H1 (cell line): ENCODE measurements around the gene DNAH1. TPM values are rescaled to one million over a fixed set of nuclear protein-coding genes. Genes with fewer than 3 reads are reported as not detected.

Experiments
- CTCF ChIA-PET: fragments of 300-600 bp; sonication (Branson Sonifier 250); formaldehyde crosslinking; loops from one replicate; lab custom pipeline; 2021; ENCODE audit not compliant: partially characterized antibody; lab: Charles Lee
- POLR2A ChIA-PET: fragments of 300-600 bp; sonication (Branson Sonifier 250); formaldehyde crosslinking; loops from one replicate; lab custom pipeline; 2021; ENCODE audit warnings: inconsistent platforms; ENCODE audit not compliant: partially characterized antibody; lab: Charles Lee
- DNase-seq, 2 experiments: peaks; one replicate each; pipeline versions ENCODE4 v3.0.0 to v3.0.0-alpha.2; 2010 to 2022; ENCODE audit warnings: low spot score in 2 of 2, low read depth in 1 of 2, mixed read lengths in 1 of 2
- FAIRE-seq: peaks from 2 replicates; lab custom pipeline; 2011; peaks lifted over from hg19 to GRCh38; lab: Jason Lieb, UNC
- H2AFZ ChIP-seq: 2 replicates; pipeline ENCODE4 v1.8.1; 2012; ENCODE audit warnings: low read length, inconsistent platforms
- H2AK5ac ChIP-seq: 2 replicates; pipeline ENCODE4 v1.6.1; 2013; ENCODE audit warnings: low read depth, low read length
- H2BK120ac ChIP-seq: replicated peaks from 2 replicates; pipeline ENCODE3; 2013; ENCODE audit warnings: low read depth, low read length, inconsistent platforms
- H2BK12ac ChIP-seq: 2 replicates; pipeline ENCODE4 v1.6.1; 2013; ENCODE audit warnings: low read depth, low read length
- H2BK15ac ChIP-seq: 2 replicates; pipeline ENCODE4 v1.6.1; 2013; ENCODE audit warnings: low read length
- H2BK20ac ChIP-seq: 2 replicates; pipeline ENCODE4 v1.6.1; 2013; ENCODE audit warnings: low read length
- H2BK5ac ChIP-seq: 2 replicates; pipeline ENCODE4 v1.6.1; 2013; ENCODE audit warnings: low read depth, low read length
- H3K14ac ChIP-seq: 2 replicates; pipeline ENCODE4 v1.6.1; 2013; ENCODE audit warnings: inconsistent platforms; ENCODE audit not compliant: insufficient read length
- H3K18ac ChIP-seq: 2 replicates; pipeline ENCODE4 v1.6.1; 2013; ENCODE audit warnings: low read length; ENCODE audit errors: extremely low read depth
- H3K23ac ChIP-seq: 2 replicates; pipeline ENCODE4 v1.6.1; 2013; ENCODE audit warnings: inconsistent platforms; ENCODE audit not compliant: insufficient read length
- H3K23me2 ChIP-seq: 2 replicates; pipeline ENCODE4 v1.6.1; 2013; ENCODE audit warnings: low read depth, low read length
- H3K27ac ChIP-seq: 2 replicates; pipeline ENCODE4 v1.6.1; 2011; ENCODE audit warnings: low read depth, low read length, inconsistent platforms
- H3K27me3 ChIP-seq, 4 experiments: replicated peaks in 1 of 4; 1 replicate in 1 of 4; 2 replicates in 3 of 4; pipeline versions ENCODE4 v1.6.1 to v1.8.1; 2011 to 2013; ENCODE audit warnings: low read length in 3 of 4, mild to moderate bottlenecking in 3 of 4, inconsistent platforms in 2 of 4, mixed read lengths in 2 of 4, moderate library complexity in 1 of 4; ENCODE audit not compliant: control insufficient read depth in 3 of 4, insufficient read depth in 3 of 4; ENCODE audit errors: extremely low read depth in 1 of 4
- H3K36me3 ChIP-seq, 4 experiments: 2 replicates each; pipeline versions ENCODE4 v1.6.1 to v1.8.1; 2011 to 2013; ENCODE audit warnings: mild to moderate bottlenecking in 4 of 4, low read length in 3 of 4, moderate library complexity in 2 of 4, control low read depth in 1 of 4, inconsistent platforms in 1 of 4; ENCODE audit not compliant: insufficient read depth in 4 of 4, control insufficient read depth in 2 of 4
- H3K4ac ChIP-seq: replicated peaks from 2 replicates; pipeline ENCODE3; 2013; ENCODE audit warnings: low read length, low read depth, mixed read lengths, inconsistent platforms; ENCODE audit not compliant: insufficient read length
- H3K4me1 ChIP-seq, 4 experiments: replicated peaks in 1 of 4; 1 replicate in 1 of 4; 2 replicates in 3 of 4; pipeline versions ENCODE4 v1.6.1 to v1.8.1; 2011 to 2013; ENCODE audit warnings: low read length in 3 of 4, inconsistent platforms in 2 of 4, mixed read lengths in 1 of 4; ENCODE audit not compliant: insufficient read depth in 4 of 4, control insufficient read depth in 3 of 4
- H3K4me2 ChIP-seq, 2 experiments: 2 replicates each; pipeline versions ENCODE4 v1.6.1 to v1.8.1; 2011 to 2013; ENCODE audit warnings: low read depth in 2 of 2, low read length in 2 of 2, control low read depth in 1 of 2, inconsistent platforms in 1 of 2, mild to moderate bottlenecking in 1 of 2; ENCODE audit not compliant: insufficient read depth in 1 of 2
- H3K4me3 ChIP-seq, 4 experiments: fragments of 200-600, 300-600 bp in 1 of 4; sonication (generic), shearing (Covaris generic), sonication (Bioruptor Twin) in 1 of 4; 2 replicates each; pipeline versions ENCODE4 v1.5.1 to v1.8.1; 2011 to 2016; ENCODE audit warnings: low read length in 4 of 4, low read depth in 3 of 4, control low read depth in 2 of 4, inconsistent platforms in 2 of 4, mild to moderate bottlenecking in 2 of 4, mixed read lengths in 1 of 4, moderate library complexity in 1 of 4; ENCODE audit not compliant: insufficient read depth in 2 of 4; ENCODE audit errors: extremely low read depth in 1 of 4
- H3K56ac ChIP-seq: replicated peaks from 2 replicates; pipeline ENCODE3; 2013; ENCODE audit warnings: low read depth, mild to moderate bottlenecking, mixed read lengths, low read length, inconsistent platforms; ENCODE audit not compliant: insufficient read length
- H3K79me1 ChIP-seq: 2 replicates; pipeline ENCODE4 v1.6.1; 2013; ENCODE audit warnings: low read depth, low read length, control low read depth
- H3K79me2 ChIP-seq, 2 experiments: 2 replicates each; pipeline versions ENCODE4 v1.6.1 to v1.8.1; 2012 to 2013; ENCODE audit warnings: low read length in 2 of 2, mild to moderate bottlenecking in 2 of 2, inconsistent platforms in 1 of 2; ENCODE audit not compliant: insufficient read depth in 2 of 2, control insufficient read depth in 1 of 2
- H3K9ac ChIP-seq, 4 experiments: replicated peaks in 1 of 4; 1 replicate in 1 of 4; 2 replicates in 3 of 4; pipeline versions ENCODE4 v1.6.1 to v1.8.1; 2011 to 2013; ENCODE audit warnings: low read depth in 3 of 4, low read length in 3 of 4, control low read depth in 2 of 4, mild to moderate bottlenecking in 2 of 4, moderate library complexity in 2 of 4, inconsistent platforms in 1 of 4; ENCODE audit errors: extremely low read depth in 1 of 4
- H3K9me3 ChIP-seq, 2 experiments: 2 replicates each; pipeline versions ENCODE4 v1.6.1 to v1.8.1; 2012 to 2013; ENCODE audit warnings: mild to moderate bottlenecking in 2 of 2, moderate library complexity in 2 of 2, control low read depth in 1 of 2, inconsistent platforms in 1 of 2, low read depth in 1 of 2, low read length in 1 of 2, mixed read lengths in 1 of 2; ENCODE audit not compliant: insufficient read depth in 2 of 2
- H4K20me1 ChIP-seq, 2 experiments: replicated peaks in 1 of 2; 2 replicates each; pipeline versions ENCODE3 to v1.8.1; 2011 to 2013; ENCODE audit warnings: inconsistent platforms in 2 of 2, low read length in 2 of 2, mild to moderate bottlenecking in 1 of 2; ENCODE audit not compliant: insufficient read depth in 2 of 2, control insufficient read depth in 1 of 2
- H4K5ac ChIP-seq: 2 replicates; pipeline ENCODE4 v1.6.1; 2013; ENCODE audit warnings: low read length, low read depth, mixed read lengths, inconsistent platforms; ENCODE audit not compliant: insufficient read length
- H4K8ac ChIP-seq: 2 replicates; pipeline ENCODE4 v1.8.0; 2013; ENCODE audit warnings: mild to moderate bottlenecking, moderate library complexity, low read length, inconsistent platforms; ENCODE audit not compliant: insufficient read depth; ENCODE audit errors: extremely low read depth
- H4K91ac ChIP-seq: replicated peaks from 2 replicates; pipeline ENCODE3; 2013; ENCODE audit warnings: low read length, mixed read lengths, inconsistent platforms; ENCODE audit not compliant: insufficient read length
- BRCA1 ChIP-seq: IDR thresholded peaks from 2 replicates; pipeline ENCODE4 v1.6.1; 2012; ENCODE audit warnings: low read depth, low read length, improper control_type of control experiment
- CREB1 ChIP-seq: IDR thresholded peaks from 2 replicates; pipeline ENCODE4 v1.6.1; 2012; ENCODE audit warnings: inconsistent platforms
- EGR1 ChIP-seq: IDR thresholded peaks from 2 replicates; pipeline ENCODE4 v1.6.1; 2011; ENCODE audit warnings: low read depth, low read length, borderline replicate concordance
- FOSL1 ChIP-seq: IDR thresholded peaks from 2 replicates; pipeline ENCODE4 v1.6.1; 2011; ENCODE audit warnings: mild to moderate bottlenecking, low read depth, low read length, moderate library complexity; ENCODE audit not compliant: insufficient read depth
- JUND ChIP-seq: IDR thresholded peaks from 2 replicates; pipeline ENCODE4 v1.6.1; 2011; ENCODE audit warnings: mild to moderate bottlenecking, improper control_type of control experiment, low read length
- KDM5A ChIP-seq: fragments of 200-600 bp; IDR thresholded peaks from 2 replicates; pipeline ENCODE4 v1.7.1; 2012; ENCODE audit warnings: mild to moderate bottlenecking, low read length, inconsistent platforms, mixed read lengths
- MAFK ChIP-seq: IDR thresholded peaks from 2 replicates; pipeline ENCODE4 v1.6.1; 2012; ENCODE audit warnings: low read depth, mild to moderate bottlenecking, improper control_type of control experiment, low read length
- NANOG ChIP-seq: IDR thresholded peaks from 2 replicates; pipeline ENCODE4 v1.6.1; 2011; ENCODE audit warnings: low read length, low read depth, mild to moderate bottlenecking, inconsistent platforms; ENCODE audit not compliant: insufficient read depth, poor library complexity, severe bottlenecking
- POLR2A ChIP-seq, 2 experiments: IDR thresholded peaks; 1 replicate in 1 of 2; 2 replicates in 1 of 2; pipeline ENCODE4 v1.6.1; 2011; ENCODE audit warnings: low read depth in 2 of 2, low read length in 2 of 2, mild to moderate bottlenecking in 2 of 2; ENCODE audit errors: control extremely low read depth in 1 of 2
- POLR2AphosphoS5 ChIP-seq: IDR thresholded peaks from 2 replicates; pipeline ENCODE4 v1.6.1; 2011; ENCODE audit warnings: low read depth, low read length
- POU5F1 ChIP-seq: IDR thresholded peaks from 2 replicates; pipeline ENCODE4 v1.6.1; 2011; ENCODE audit warnings: low read depth, mild to moderate bottlenecking, low read length, moderate library complexity
- RBBP5 ChIP-seq: IDR thresholded peaks from 2 replicates; pipeline ENCODE4 v1.7.1; 2012; ENCODE audit warnings: low read depth, mild to moderate bottlenecking, inconsistent platforms, low read length, moderate library complexity, borderline replicate concordance
- SP2 ChIP-seq: IDR thresholded peaks from 2 replicates; pipeline ENCODE4 v1.6.1; 2012; ENCODE audit warnings: mild to moderate bottlenecking, low read length, inconsistent platforms
- TAF7 ChIP-seq: optimal IDR thresholded peaks from 2 replicates; pipeline ENCODE3; 2011; ENCODE audit warnings: low read depth, mild to moderate bottlenecking, inconsistent platforms, low read length, moderate library complexity, borderline replicate concordance
- TCF12 ChIP-seq: IDR thresholded peaks from 2 replicates; pipeline ENCODE4 v1.6.1; 2011; ENCODE audit warnings: low read depth, mild to moderate bottlenecking, low read length
- ZNF274 ChIP-seq: IDR thresholded peaks from 2 replicates; pipeline ENCODE4 v1.7.0; 2012; ENCODE audit warnings: low read length, borderline replicate concordance; ENCODE audit errors: extremely low read depth
- WGBS, 2 experiments: shearing (Covaris generic) in 1 of 2; methylation state at CpG; one replicate each; pipeline versions ENCODE4 v1.1.6 to v1.1.7; 2013 to 2015; ENCODE audit warnings: low lambda C conversion rate in 2 of 2, mixed read lengths in 2 of 2, inconsistent platforms in 1 of 2, low coverage in 1 of 2, missing lambda C conversion rate in 1 of 2; ENCODE audit not compliant: insufficient replicate concordance in 2 of 2, insufficient coverage in 1 of 2, insufficient read length in 1 of 2; ENCODE audit errors: extremely low coverage in 1 of 2, missing lambda C conversion rate in 1 of 2; 5-methylcytosine and 5-hydroxymethylcytosine counted together
- polyA plus RNA-seq, 7 experiments: library from polyadenylated mRNA; depleted of rRNA in 3 of 7; stranded (reverse) in 5 of 7; unstranded in 2 of 7; fragments of >200 nt in 5 of 7; fragments of 200-250 nt in 2 of 7; gene quantifications; 1 replicate in 5 of 7; 2 replicates in 1 of 7; 4 replicates in 1 of 7; pipeline versions ENCODE4 v1.2.1 to v1.2.3, GENCODE V29; 2011 to 2013; ENCODE audit warnings: missing spikeins in 2 of 7, mixed read lengths in 2 of 7
- total RNA-seq: library from RNA; stranded (reverse); fragmentation: NEBNext Ultra II Directional; extraction: Animal tissue kit (Norgen Biotek cat#: 25700); gene quantifications from 2 replicates; pipeline ENCODE4 v1.2.1, GENCODE V29; 2021

The DNAH1 gene
- total and polyA plus RNA-seq, 2 of the 8 experiments (the other 6 are each of a cell fraction or from before 2014, with no cell fraction given): 1.0 to 1.5 TPM

GRCh38 chr3:52305926-52306325 lies 10.2 kb upstream of the DNAH1 start:
- Histone ChIP-seq H3K27me3 (peaks cover 0 to 3% (median 1%) of the 10 kb centered on the region in 4 experiments; a peak in 3 of 7 replicates), H3K36me3 (no peaks in the 10 kb centered on the region; a peak in 1 of 8 replicates), H3K4me2 (no peak overlapping the region), H4K91ac (no peak overlapping the region), H2BK12ac (no peak overlapping the region), H2BK15ac (no peak overlapping the region), H3K79me2 (no peaks in the 10 kb centered on the region), H4K5ac (no peak overlapping the region), H2BK5ac (no peak overlapping the region), H3K4ac (no peak overlapping the region), H3K56ac (no peak overlapping the region), H2AK5ac (no peak overlapping the region), H3K23me2 (no peaks in the 10 kb centered on the region), H2BK20ac (no peak overlapping the region), H4K8ac (no peak overlapping the region; the same call in 1 of the 2 replicates), H3K14ac (no peak overlapping the region), H3K9ac (no peak overlapping the region), H4K20me1 (peaks cover 0 to 2% of the 10 kb centered on the region in 2 experiments), H3K79me1 (no peaks in the 10 kb centered on the region), H2BK120ac (no peak overlapping the region), H3K18ac (no peak overlapping the region), H3K23ac (no peak overlapping the region), H3K4me1 (no peaks in the 10 kb centered on the region), H3K4me3 (no peak overlapping the region), H2AFZ (no peak overlapping the region), H3K9me3 (no peaks in the 10 kb centered on the region), H3K27ac (no peak overlapping the region)
- DNase-seq (no peak), FAIRE-seq (no peak)
- ChIA-PET CTCF (interaction anchor here (0.6 to 1.4 kb wide), 3 partner anchors 34 to 164 kb away, joined by 3 to 6 read pairs (median 3); no protein-coding TSS in a partner anchor), POLR2A (interaction anchor here (1.5 to 1.6 kb wide), 2 partner anchors 9 to 24 kb away, joined by 3 to 5 read pairs; no protein-coding TSS in a partner anchor)
- WGBS, 2 experiments: 89% methylated on average over 5 of the region's 5 CpGs; no CpG with 5 or more reads in 1 of the 2 experiments
- TF ChIP-seq KDM5A (no peak), MAFK (no peak), SP2 (no peak), RBBP5 (no peak), NANOG (no peak), POLR2A (IDR thresholded peaks at IDR 0.05; ENCODE audit: control extremely low read depth in 1 of 2, low read depth in 2 of 2, low read length in 2 of 2) (no peak), BRCA1 (no peak), TCF12 (no peak), CREB1 (no peak), ZNF274 (no peak), POU5F1 (no peak), POLR2AphosphoS5 (no peak), JUND (no peak), TAF7 (no peak), EGR1 (no peak), FOSL1 (no peak)
